GM19372 (cell line): ENCODE measurements around the gene MIA.
"Not testable (repeated sequence)": the region's sequence is repeated elsewhere in the genome, so short reads cannot be mapped to it uniquely, and the experiment has no call there.

Source experiments
- ATAC-seq: cut with Tn5 transposase; IDR thresholded peaks from one replicate; pipeline ENCODE4 v1.9.1; 2021; ENCODE audit warnings: mild to moderate bottlenecking, low read depth, moderate library complexity; ENCODE audit not compliant: unreplicated experiment

MIA gene

GRCh38 chr19:40750058-40750873, 25.1 kb upstream of the MIA start, which contains the start of gene ACTMAP:
TSS of gene ACTMAP (minus strand) at chr19:40750477. CDS start at chr19:40749803, 674 bp downstream.
- ATAC-seq: peak; percentile 82

- ATAC-seq: peak; percentile 45
Observed at GRCh38 chr19:40750874-40751537, 24.3 kb upstream of the MIA start, which contains the start of gene SNRPA. TSS of gene SNRPA (plus strand) at chr19:40751203. CDS start at chr19:40751409, 206 bp downstream.

GRCh38 chr19:40752257-40752781, 23.0 kb upstream of the MIA start:
- no peak for ATAC-seq

- ATAC-seq: no peak
Observed at GRCh38 chr19:40754611-40755247, 20.6 kb upstream of the MIA start.

GRCh38 chr19:40755248-40755624, 20.1 kb upstream of the MIA start:
- no peak for ATAC-seq

GRCh38 chr19:40755791-40756190, 19.5 kb upstream of the MIA start:
- ATAC-seq: no peak

- ATAC-seq: no peak
Observed at GRCh38 chr19:40756502-40757110, 18.7 kb upstream of the MIA start.

- no peak for ATAC-seq
Observed at GRCh38 chr19:40758491-40758890, 16.8 kb upstream of the MIA start.

- ATAC-seq: no peak
Observed at GRCh38 chr19:40759352-40759751, 16.0 kb upstream of the MIA start.

- no peak for ATAC-seq
Observed at GRCh38 chr19:40762754-40763470, 12.4 kb upstream of the MIA start.

GRCh38 chr19:40763526-40763925, 11.8 kb upstream of the MIA start:
- no peak for ATAC-seq

GRCh38 chr19:40763963-40764362, 11.4 kb upstream of the MIA start:
- ATAC-seq: no peak

- not testable (repeated sequence) for ATAC-seq
Observed at GRCh38 chr19:40766385-40766784, 8.9 kb upstream of the MIA start.

- ATAC-seq: no peak
Observed at GRCh38 chr19:40768869-40769268, 6.5 kb upstream of the MIA start.

GRCh38 chr19:40771101-40771862, 4.0 kb upstream of the MIA start:
- ATAC-seq: not testable (repeated sequence)

GRCh38 chr19:40775632-40776022, 306 bp downstream of the MIA start:
- ATAC-seq: no peak

GRCh38 chr19:40776364-40776763, 1.0 kb downstream of the MIA start:
- no peak for ATAC-seq

GRCh38 chr19:40776932-40777644, 1.8 kb downstream of the MIA start:
- peak; percentile 54 for ATAC-seq

GRCh38 chr19:40777645-40777936, 2.3 kb downstream of the MIA start:
- ATAC-seq: no peak
